Activated naive CD8-positive, alpha-beta T cell treated with anti-CD3 and anti-CD28 coated beads, Interleukin-2, amount 50 U/mL, for 16 hours (primary cell): ENCODE data around the gene SLC3A2.

Source experiments
- DNase-seq: peaks from one replicate; pipeline ENCODE4 v3.0.0-alpha.2; 2020; ENCODE audit warnings: low read depth, low spot score

Gene SLC3A2

GRCh38 chr11:62910141-62910882 is 29.6 kb downstream of the SLC3A2 start:
- no peak for DNase-seq

GRCh38 chr11:62911137-62912130 is 30.7 kb downstream of the SLC3A2 start:
- no peak for DNase-seq

GRCh38 chr11:62912268-62912667 is 31.6 kb downstream of the SLC3A2 start:
- DNase-seq, result no peak

GRCh38 chr11:62914416-62914815 is 33.7 kb downstream of the SLC3A2 start:
- no peak for DNase-seq

GRCh38 chr11:62917906-62918502 is 37.3 kb downstream of the SLC3A2 start:
- no peak for DNase-seq

GRCh38 chr11:62918531-62918930 is 37.8 kb downstream of the SLC3A2 start:
- no peak for DNase-seq

- no peak for DNase-seq
Observed at GRCh38 chr11:62919476-62919875, 38.8 kb downstream of the SLC3A2 start.

GRCh38 chr11:62919898-62920640 is 39.4 kb downstream of the SLC3A2 start:
- DNase-seq, result no peak

GRCh38 chr11:62921201-62921572 is 40.5 kb downstream of the SLC3A2 start, which contains the start of gene CHRM1:
Gene CHRM1 (minus strand): TSS chr11:62921363. CDS start chr11:62911100, 10,263 bp downstream.
- no peak for DNase-seq

GRCh38 chr11:62921573-62922188 is 41.0 kb downstream of the SLC3A2 start:
- DNase-seq, result no peak

- no peak for DNase-seq
Observed at GRCh38 chr11:62922189-62922589, 41.5 kb downstream of the SLC3A2 start.

- DNase-seq, result no peak
Observed at GRCh38 chr11:62922653-62923431, 42.1 kb downstream of the SLC3A2 start.

GRCh38 chr11:62923601-62924411 is 43.1 kb downstream of the SLC3A2 start:
- no peak for DNase-seq

- DNase-seq, result no peak
Observed at GRCh38 chr11:62925308-62925707, 44.6 kb downstream of the SLC3A2 start.

GRCh38 chr11:62925745-62926679 is 45.3 kb downstream of the SLC3A2 start:
- no peak for DNase-seq

- no peak for DNase-seq
Observed at GRCh38 chr11:62926680-62927455, 46.2 kb downstream of the SLC3A2 start.

- DNase-seq, result no peak
Observed at GRCh38 chr11:62928011-62928410, 47.3 kb downstream of the SLC3A2 start.
